Gastrocnemius medialis (tissue), 4 donors: Measurements from ENCODE around the gene EYS.

Experiments used
- CTCF ChIP-seq, 5 experiments: fragments of 450-650 bp in 3 of 5; fragments of 200-600 bp in 2 of 5; sonication (generic) in 2 of 5; IDR thresholded peaks in 4 of 5; conservative IDR thresholded peaks in 1 of 5; 1 replicate in 4 of 5; 2 replicates in 1 of 5; pipeline ENCODE4 v1.5.1; 2016 to 2019; ENCODE audit warnings: antibody characterized with exemption in 5 of 5, mild to moderate bottlenecking in 3 of 5, moderate library complexity in 3 of 5
- POLR2A ChIP-seq, 2 donors: fragments of 450-650 bp; IDR thresholded peaks; one replicate each; pipeline ENCODE4 v1.6.1; 2017; ENCODE audit warnings: antibody characterized with exemption in 2 of 2, mild to moderate bottlenecking in 2 of 2, moderate library complexity in 2 of 2

- TF ChIP-seq CTCF (IDR thresholded peaks at IDR 0.05 in 4 of 5, conservative IDR thresholded peaks at IDR 0.05 in 1 of 5), result no peak
- TF ChIP-seq POLR2A (IDR thresholded peaks at IDR 0.05), result no peak
Measured at GRCh38 chr6:65623566-65623965, 83.5 kb downstream of the EYS start.
